ENCODE measurements around the gene SETBP1. TPM values are rescaled to one million over a fixed set of nuclear protein-coding genes. Genes with fewer than 3 reads are reported as not detected.

SETBP1 gene
- total RNA-seq, 1 experiment from 2014 or later: 0.33 TPM

GRCh38 chr18:45063246-45064038 is 382.8 kb downstream of the SETBP1 start:
- no peak for DNase-seq (ENCODE audit: low spot score)

DNA sequence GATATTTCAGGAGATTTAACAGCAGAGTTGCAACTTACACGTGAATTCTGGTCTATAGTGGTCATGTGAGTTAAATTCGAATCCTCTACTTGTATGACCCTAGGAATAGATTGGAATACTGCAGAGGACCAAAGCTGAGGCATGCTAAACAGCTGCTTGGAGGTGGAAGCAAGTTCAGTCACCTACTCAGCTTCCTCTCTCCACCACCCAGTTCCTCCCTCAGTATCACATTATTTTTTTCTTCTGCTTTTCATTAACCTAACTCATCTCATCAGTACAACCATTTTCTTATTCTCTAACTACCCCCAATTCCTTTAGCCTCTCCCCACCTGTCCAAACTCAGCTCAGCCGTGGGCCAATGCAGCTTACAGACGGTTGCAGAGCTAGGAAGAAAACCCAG is 385.5 kb downstream of the SETBP1 start:
- DNase-seq (ENCODE audit: low spot score): no peak

DNA sequence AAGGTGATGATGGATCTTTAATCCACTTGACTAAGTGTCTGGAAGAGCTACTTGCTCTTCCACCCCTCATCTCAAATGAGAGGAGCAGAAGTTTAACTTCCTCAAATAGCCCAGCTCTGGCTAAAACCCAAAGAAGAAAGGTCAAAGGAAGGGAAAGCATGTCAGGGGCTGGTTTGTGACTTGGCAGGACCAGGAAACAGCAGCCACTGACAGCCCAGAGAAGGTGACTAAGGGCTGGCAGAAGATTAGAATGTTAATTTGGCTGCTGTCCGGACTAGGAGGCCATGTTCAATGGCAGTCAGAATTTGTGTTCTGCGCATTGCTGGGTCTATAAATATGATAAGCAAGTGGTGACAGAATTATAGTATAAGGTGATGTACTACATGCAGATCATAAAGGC is 386.2 kb downstream of the SETBP1 start:
- DNase-seq (ENCODE audit: low spot score): no peak

GRCh38 chr18:45068400-45069094 is 387.9 kb downstream of the SETBP1 start:
- no peak for DNase-seq (ENCODE audit: low spot score)

- DNase-seq (ENCODE audit: low spot score): no peak
Measured at GRCh38 chr18:45069546-45069945, 388.9 kb downstream of the SETBP1 start.

DNA sequence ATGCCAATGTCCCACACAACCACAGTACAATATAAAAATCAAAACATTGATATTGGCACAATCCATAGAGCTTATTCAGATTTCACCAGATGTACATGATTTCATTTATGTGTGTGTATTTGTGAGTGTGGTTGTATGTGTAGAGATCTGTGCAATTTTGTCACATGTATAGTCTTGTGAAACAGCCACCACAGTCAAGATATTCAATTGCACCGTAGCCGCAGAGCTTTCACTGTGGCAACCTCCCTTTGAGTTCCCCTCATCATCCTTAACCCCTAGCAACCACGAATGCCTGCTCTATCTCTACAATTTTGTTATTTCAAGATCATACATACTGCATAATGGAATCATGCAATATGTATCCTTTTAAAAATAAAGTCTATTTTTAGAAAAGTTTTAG is 391.3 kb downstream of the SETBP1 start:
- DNase-seq (ENCODE audit: low spot score): no peak

- DNase-seq (ENCODE audit: low spot score): no peak
Measured at GRCh38 chr18:45073556-45073955, 392.9 kb downstream of the SETBP1 start.

GRCh38 chr18:45081566-45082181 is 401.0 kb downstream of the SETBP1 start:
- DNase-seq (ENCODE audit: low spot score): no peak

DNA sequence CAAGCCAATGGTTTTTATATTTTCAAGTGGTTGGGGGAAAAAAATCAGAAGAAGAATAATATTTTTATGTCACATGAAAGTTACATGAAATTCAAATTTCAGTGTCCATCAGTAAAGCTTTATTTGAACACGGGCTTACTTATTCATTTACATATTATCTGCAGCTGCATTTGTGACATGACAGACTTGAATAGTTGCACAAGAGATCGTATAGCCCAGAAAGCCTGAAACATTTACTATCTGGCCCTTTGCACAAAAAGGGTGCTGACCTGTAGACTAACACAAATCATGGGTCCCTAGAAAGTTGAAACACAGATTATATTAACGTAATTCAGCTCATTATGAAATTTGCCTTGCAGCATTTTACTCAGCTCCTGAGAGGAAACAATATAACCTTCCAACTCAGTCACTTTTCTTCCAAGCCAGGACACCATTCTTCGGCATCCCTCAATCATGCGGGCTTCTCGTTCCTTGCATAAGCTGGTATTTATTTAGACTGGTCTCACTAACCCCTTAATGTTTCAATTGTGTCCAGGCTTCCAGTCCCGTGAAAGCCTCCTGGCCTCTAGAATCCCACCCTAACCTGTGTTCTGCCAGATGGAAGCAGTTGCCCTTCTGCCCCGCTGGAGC is 402.7 kb downstream of the SETBP1 start:
- DNase-seq (ENCODE audit: low spot score): no peak

DNA sequence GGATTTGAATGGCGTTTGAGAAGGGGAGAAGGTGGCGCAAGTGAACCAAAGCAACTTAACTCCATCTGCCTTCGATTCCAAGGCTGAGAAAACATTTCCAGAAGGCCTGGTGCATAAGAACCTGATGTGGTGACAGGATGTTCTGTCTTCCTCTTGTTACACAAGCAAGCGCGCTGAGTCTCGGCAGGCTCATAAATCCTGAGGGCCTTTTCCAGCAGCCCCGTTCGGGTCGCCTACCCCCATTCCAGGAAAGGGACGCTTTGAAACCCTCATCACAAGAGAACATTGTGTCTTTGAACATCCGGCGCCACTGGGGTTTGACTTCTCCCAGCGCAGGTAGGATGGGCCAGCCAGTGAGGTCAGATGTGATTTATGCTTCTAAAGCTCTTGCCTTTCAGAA is 403.5 kb downstream of the SETBP1 start:
- DNase-seq (ENCODE audit: low spot score): no peak

- no peak for DNase-seq (ENCODE audit: low spot score)
Measured at GRCh38 chr18:45085916-45086624, 405.4 kb downstream of the SETBP1 start.

- DNase-seq (ENCODE audit: low spot score): no peak
Measured at GRCh38 chr18:45086777-45087176, 406.1 kb downstream of the SETBP1 start.

GRCh38 chr18:45090526-45091140 is 409.9 kb downstream of the SETBP1 start:
- no peak for DNase-seq (ENCODE audit: low spot score)

DNA sequence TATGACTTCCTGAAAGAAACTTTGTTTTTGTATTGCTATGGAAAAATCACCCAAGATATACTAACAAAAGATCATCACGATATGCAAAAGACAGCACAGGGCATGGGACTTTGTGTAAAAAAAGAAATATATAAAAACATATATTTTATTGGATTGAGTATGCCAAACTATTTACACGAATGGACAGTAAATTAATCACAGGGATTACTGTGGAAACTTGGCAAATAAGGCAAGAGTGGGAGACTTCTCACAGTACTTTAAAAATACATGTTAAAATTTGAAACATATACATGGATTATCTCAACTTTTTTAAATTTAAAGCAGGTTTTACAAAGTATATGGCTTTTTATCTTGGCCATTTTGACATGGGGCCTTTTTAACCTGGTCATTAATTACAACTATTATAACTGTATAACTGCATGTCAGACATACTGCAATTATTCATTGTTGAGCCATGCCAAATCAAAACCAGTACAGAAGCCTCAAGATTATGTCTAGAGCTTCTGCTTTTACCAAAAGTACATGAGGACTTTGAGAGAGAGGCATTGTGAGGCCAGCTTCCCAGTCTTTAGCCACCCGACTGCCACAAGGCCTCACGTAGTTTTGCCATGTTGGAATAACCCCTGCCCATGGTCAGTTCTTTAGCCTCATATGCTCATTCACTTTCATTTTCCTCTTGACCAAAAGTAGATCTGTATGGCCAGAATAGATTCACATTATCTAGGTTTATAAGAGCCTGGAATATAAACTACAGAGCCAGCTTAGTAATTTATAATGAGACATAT is 419.8 kb downstream of the SETBP1 start:
- no peak for DNase-seq (ENCODE audit: low spot score)

GRCh38 chr18:45102126-45102525 is 421.4 kb downstream of the SETBP1 start:
- DNase-seq (ENCODE audit: low spot score): no peak

GRCh38 chr18:45102863-45103262 is 422.2 kb downstream of the SETBP1 start:
- no peak for DNase-seq (ENCODE audit: low spot score)

DNA sequence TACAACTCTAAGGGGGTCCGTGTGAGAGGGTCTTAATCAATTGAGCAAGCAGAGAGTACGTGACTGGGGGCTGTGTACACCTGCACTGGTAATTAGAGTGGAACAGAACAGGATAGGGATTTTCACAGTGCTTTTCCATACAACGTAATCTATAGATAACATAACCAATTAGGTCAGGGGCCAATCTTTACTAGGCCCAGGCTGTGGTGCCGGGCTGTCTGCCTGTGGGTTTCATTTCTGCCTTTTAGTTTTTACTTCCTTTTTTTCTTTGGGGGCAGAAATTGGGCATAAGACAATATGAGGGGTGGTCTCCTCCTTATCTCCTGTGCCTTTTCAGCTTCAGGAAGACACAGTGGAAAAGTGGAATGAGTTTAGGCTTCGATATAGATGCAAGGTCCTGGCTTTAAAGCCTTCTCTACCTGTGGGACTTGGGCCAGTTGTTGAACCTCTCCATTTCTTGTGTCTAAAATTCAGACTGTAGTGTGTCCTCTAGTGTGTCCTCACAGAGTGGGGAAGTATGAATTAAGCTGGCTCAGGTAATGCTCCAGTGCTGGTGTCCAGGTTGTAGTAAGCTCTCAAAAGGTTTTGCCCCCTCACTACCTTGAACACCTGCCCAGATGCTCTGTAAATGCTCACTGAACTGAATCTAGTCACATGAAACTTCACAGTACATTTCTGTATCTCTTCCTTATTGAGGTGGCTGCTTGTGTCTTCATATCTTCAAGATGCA is 422.8 kb downstream of the SETBP1 start:
- DNase-seq (ENCODE audit: low spot score): no peak

DNA sequence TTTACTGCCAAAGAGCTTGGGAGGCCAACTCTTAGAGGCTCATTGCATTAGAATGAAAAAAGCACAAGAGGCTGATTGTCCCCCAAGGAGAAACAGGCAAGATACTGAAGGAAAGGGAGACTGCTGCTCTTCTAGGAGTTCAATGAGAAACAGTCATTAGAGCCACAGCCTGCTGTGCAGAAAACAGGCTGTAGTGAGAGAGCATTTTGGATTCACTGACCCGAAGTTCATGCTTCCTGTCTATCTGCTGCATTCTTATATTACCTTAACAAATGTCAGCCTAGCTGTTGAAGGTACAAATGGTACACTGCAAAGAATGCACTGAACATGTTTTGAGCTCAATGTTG is 423.3 kb downstream of the SETBP1 start:
- DNase-seq (ENCODE audit: low spot score): no peak

DNA sequence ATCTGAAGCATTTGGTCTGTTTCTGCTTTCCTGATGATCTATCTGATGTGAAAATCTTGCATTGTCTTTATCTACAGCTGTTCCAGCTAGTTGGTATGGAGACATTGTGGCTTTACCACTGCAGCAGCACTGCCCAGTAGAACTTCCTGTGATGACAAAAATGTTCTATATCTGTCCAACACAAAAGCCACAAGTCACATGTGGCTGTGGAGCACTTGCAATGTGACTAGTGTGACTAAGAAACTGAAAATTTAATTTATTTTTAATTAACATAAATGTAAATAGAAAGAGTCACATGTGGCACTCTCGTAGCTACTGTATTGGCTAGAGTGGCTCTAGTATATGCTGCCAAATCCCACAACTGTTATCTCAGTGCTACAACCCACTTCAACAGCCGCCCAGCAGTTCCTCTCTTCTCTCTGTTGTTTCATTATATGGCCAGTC is 425.7 kb downstream of the SETBP1 start:
- DNase-seq (ENCODE audit: low spot score): no peak

- no peak for DNase-seq (ENCODE audit: low spot score)
Measured at GRCh38 chr18:45107425-45107824, 426.7 kb downstream of the SETBP1 start.
